Endothelial cell (in vitro differentiated cells): ENCODE results near the gene DOCK6. TPM values are rescaled to one million over a fixed set of nuclear protein-coding genes. Genes with fewer than 3 reads are reported as not detected.
"Not testable (repeated sequence)": the region's sequence is repeated elsewhere in the genome, so short reads cannot be mapped to it uniquely, and the experiment has no call there.

Source experiments
- DNase-seq: peaks from one replicate; pipeline ENCODE4 v3.0.0; 2021; ENCODE audit warnings: low spot score
- H3K27ac Mint-ChIP-seq: one replicate; pipeline ENCODE4 v1.8.0; 2021; ENCODE audit warnings: mixed read lengths, inconsistent platforms; ENCODE audit not compliant: unreplicated experiment
- H3K27me3 Mint-ChIP-seq: one replicate; pipeline ENCODE4 v1.8.0; 2021; ENCODE audit warnings: mild to moderate bottlenecking, moderate library complexity, mixed read lengths, inconsistent platforms; ENCODE audit not compliant: unreplicated experiment
- H3K36me3 Mint-ChIP-seq: one replicate; pipeline ENCODE4 v1.8.0; 2021; ENCODE audit warnings: mild to moderate bottlenecking, low read depth, mixed read lengths, inconsistent platforms; ENCODE audit not compliant: unreplicated experiment
- H3K4me1 Mint-ChIP-seq: one replicate; pipeline ENCODE4 v1.8.0; 2021; ENCODE audit warnings: mild to moderate bottlenecking, mixed read lengths, inconsistent platforms; ENCODE audit not compliant: unreplicated experiment
- H3K4me3 Mint-ChIP-seq: one replicate; pipeline ENCODE4 v1.8.0; 2021; ENCODE audit warnings: mild to moderate bottlenecking, mixed read lengths, inconsistent platforms; ENCODE audit not compliant: unreplicated experiment
- H3K9me3 Mint-ChIP-seq: one replicate; pipeline ENCODE4 v1.8.0; 2021; ENCODE audit warnings: mixed read lengths, inconsistent platforms; ENCODE audit not compliant: unreplicated experiment
- total RNA-seq: library from RNA; stranded (reverse); fragmentation: NEBNext Ultra II Directional; extraction: Animal tissue kit (Norgen Biotek cat#: 25700); gene quantifications from one replicate; pipeline ENCODE4 v1.2.1, GENCODE V29; 2021; ENCODE audit not compliant: unreplicated experiment
- TF ChIP-seq, protein P1 (sequence below): fragments of 200-600 bp; sonication (generic); IDR thresholded peaks from one replicate; pipeline ENCODE4 v1.5.0; 2021; ENCODE audit warnings: antibody characterized with exemption; ENCODE audit not compliant: unreplicated experiment

Gene DOCK6
- total RNA-seq, 1 donor from 2014 or later: 411 TPM

DNA sequence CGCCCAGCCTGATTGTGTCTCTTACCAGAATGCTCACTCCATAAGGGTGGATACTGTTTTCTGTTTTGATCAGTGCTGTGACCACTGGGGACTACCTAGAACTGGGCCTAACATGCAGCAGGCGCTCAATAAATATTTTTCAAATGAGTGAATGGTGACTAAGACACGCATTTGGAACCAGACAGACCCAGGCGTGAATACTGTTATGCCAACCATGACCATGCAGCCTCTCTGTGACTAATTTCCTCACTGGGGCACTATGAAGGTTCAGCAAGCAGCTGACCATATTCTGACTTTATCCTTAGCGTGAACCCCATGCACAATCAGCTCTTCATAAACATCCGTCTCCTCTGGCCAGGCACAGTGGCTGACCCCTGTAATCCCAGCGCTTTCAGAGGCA, 93.8 kb downstream of the DOCK6 start:
- Mint-ChIP-seq H3K36me3 (peaks cover 48% of the 10 kb centered on the region), H3K27me3 (peaks cover 19% of the 10 kb centered on the region), H3K27ac (no peak overlapping the region), H3K9me3 (no peaks in the 10 kb centered on the region), H3K4me3 (peak overlapping the region; percentile 58), H3K4me1 (no peaks in the 10 kb centered on the region)
- TF ChIP-seq, protein P1, sequence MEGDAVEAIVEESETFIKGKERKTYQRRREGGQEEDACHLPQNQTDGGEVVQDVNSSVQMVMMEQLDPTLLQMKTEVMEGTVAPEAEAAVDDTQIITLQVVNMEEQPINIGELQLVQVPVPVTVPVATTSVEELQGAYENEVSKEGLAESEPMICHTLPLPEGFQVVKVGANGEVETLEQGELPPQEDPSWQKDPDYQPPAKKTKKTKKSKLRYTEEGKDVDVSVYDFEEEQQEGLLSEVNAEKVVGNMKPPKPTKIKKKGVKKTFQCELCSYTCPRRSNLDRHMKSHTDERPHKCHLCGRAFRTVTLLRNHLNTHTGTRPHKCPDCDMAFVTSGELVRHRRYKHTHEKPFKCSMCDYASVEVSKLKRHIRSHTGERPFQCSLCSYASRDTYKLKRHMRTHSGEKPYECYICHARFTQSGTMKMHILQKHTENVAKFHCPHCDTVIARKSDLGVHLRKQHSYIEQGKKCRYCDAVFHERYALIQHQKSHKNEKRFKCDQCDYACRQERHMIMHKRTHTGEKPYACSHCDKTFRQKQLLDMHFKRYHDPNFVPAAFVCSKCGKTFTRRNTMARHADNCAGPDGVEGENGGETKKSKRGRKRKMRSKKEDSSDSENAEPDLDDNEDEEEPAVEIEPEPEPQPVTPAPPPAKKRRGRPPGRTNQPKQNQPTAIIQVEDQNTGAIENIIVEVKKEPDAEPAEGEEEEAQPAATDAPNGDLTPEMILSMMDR: no peak
- DNase-seq: no peak

DNA sequence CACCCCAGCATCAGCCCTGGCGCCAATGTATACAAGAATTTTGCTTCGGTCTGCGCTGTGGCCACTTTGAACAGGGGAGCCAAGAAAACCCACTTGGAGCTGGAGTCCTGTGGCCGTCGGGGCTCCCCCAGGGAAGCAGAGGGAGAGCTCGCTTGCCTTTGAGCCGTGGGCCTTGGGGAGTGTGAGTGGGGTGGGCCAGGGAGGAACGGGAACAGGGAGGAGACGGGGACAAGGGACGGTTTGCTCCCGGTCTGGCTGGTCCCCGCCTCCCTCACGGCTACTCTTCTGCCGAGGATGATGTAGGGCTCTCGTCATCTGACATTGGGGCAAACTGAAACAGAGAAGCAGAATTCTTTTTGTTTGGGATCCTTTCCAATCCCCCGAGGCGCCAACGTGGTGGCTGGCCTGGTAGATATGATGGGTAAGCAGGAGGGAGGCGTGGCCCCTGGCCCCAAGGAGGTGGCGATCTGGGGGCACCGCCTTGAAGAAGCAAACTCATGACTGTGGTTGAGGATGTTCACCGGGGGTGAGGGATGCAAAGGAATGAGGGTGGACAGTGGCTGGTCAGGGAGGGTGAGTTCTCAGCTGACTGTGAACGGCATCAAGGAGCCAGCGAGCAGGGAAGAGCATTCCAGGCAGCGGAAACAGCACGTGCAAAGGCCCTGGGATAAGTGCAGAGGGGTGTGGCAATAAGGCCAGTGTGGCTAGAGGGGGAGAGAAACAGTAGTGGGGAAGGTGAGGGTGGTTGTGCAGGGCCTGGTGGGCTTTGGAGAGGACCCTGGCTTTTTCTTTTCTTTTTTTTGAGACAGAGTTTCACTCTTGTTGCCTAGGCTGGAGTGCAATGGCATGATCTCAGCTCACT, 95.8 kb downstream of the DOCK6 start:
- H3K36me3 Mint-ChIP-seq: peaks cover 41% of the 10 kb centered on the region
- no peak for DNase-seq
- TF ChIP-seq, protein P1: no peak
- H3K9me3 Mint-ChIP-seq: no peaks in the 10 kb centered on the region
- H3K4me3 Mint-ChIP-seq: peak overlapping the region; percentile 70
- H3K27ac Mint-ChIP-seq: no peak overlapping the region
- H3K4me1 Mint-ChIP-seq: no peaks in the 10 kb centered on the region
- peaks cover 21% of the 10 kb centered on the region for H3K27me3 Mint-ChIP-seq

DNA sequence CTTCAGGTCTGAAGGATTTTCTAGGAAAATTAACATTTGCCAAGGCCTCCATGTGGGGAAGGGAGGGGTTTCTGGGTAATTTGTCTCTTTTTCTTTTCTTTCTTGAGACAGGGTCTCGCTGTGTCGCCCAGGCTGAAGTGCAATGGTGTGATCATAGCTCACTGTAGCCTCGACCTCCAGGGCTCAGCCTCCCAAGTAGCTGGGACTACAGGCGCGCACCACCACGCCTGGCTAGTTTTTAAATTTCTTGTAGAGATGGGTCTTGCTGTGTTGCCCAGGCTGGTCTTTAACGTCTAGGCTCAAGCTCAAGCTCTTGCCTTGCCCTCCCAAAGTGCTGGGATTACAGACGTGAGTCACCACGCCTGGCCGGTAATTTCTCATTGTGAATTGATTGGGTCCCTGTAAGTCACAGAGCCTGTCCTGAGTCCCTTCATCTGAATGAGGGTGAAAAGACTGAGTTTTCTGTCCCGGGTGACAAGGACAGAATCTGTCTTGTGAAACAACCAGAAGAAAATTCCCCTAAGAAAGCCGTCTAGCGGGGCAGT, 96.8 kb downstream of the DOCK6 start:
- Mint-ChIP-seq H3K27ac (no peak overlapping the region), H3K9me3 (no peaks in the 10 kb centered on the region), H3K27me3 (peaks cover 21% of the 10 kb centered on the region), H3K4me1 (no peaks in the 10 kb centered on the region), H3K36me3 (peaks cover 41% of the 10 kb centered on the region), H3K4me3 (peak overlapping the region; percentile 70)
- TF ChIP-seq, protein P1: no peak
- no peak for DNase-seq

DNA sequence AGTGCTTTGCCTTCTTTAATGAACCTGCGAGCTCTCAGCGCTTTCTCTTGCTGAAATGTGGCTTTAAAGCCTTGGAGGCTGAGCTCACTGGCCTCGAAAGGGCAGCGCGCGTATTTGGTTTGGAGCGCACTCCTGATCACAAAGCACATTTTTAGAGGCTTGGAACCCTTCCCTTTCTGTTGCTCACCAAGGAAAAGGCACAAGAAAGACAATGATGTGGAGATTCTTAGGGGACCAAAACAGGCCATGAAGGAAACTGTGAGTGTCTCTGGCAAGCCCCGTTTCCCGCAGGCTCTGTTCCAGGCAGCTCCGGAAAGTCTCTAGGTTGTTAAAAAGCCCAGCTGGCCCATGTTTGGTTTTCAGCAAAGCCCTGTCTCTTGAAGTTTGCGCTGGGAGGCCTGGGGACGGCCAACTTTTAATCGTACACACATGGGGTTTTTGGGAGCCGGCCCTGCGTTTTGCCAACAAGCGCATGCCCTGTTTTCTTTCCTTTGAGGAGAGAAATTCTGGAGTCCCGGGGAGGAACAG, 97.4 kb downstream of the DOCK6 start:
- Mint-ChIP-seq H3K9me3 (no peaks in the 10 kb centered on the region), H3K4me3 (no peak overlapping the region), H3K27me3 (peaks cover 19% of the 10 kb centered on the region), H3K27ac (no peak overlapping the region), H3K4me1 (peaks cover 3% of the 10 kb centered on the region), H3K36me3 (peaks cover 36% of the 10 kb centered on the region)
- DNase-seq: no peak
- TF ChIP-seq, protein P1: no peak

DNA sequence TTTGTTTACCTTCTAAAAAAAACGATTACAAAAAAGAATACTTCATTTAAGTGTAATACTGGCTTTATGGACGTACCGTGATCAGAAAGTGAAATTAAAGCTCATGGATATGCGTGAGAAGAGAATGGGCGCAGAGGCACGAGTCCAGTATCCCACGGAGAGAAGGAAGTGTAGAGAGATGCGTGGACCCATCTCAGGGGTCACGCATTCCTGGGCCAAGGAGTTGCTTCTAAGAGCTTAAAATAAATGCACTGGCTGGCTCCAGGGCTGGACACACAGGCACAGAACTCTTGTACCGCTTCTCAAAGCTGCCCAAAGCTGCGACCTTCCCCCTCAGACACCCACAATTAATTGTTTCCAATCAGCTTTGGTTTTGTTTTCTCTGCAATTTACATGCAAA, 98.0 kb downstream of the DOCK6 start:
- TF ChIP-seq, protein P1: no peak
- peaks cover 19% of the 10 kb centered on the region for H3K27me3 Mint-ChIP-seq
- peaks cover 33% of the 10 kb centered on the region for H3K36me3 Mint-ChIP-seq
- H3K4me1 Mint-ChIP-seq: peaks cover 6% of the 10 kb centered on the region
- H3K9me3 Mint-ChIP-seq: no peaks in the 10 kb centered on the region
- no peak overlapping the region for H3K4me3 Mint-ChIP-seq
- DNase-seq: no peak
- H3K27ac Mint-ChIP-seq: no peak overlapping the region

DNA sequence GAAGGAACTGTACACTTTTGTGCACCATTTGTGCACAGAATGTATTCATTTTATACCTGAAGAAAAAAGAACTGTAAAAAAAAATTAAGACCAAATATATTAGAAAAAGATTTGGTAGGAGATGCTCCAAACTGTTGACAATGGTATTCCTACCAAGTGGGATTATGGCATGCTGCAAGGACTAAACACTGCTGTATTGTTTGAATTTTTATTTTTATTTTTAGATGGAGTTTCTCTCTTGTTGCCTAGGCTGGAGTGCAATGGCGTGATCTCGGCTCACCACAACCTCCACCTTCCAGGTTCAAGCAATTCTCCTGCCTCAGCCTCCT, 101.9 kb downstream of the DOCK6 start:
- peaks cover 14% of the 10 kb centered on the region for H3K27me3 Mint-ChIP-seq
- not testable (repeated sequence) for H3K4me3 Mint-ChIP-seq, H3K36me3 Mint-ChIP-seq, DNase-seq, H3K27ac Mint-ChIP-seq, H3K4me1 Mint-ChIP-seq, H3K9me3 Mint-ChIP-seq
